Ishikawa (cell line): ENCODE measurements around the gene RASSF4.

Source experiments
- CEBPB ChIP-seq: IDR thresholded peaks from 2 replicates; pipeline ENCODE4 v1.6.1; 2012
- EGR1 ChIP-seq: IDR thresholded peaks from 2 replicates; pipeline ENCODE4 v1.6.1; 2012
- EP300 ChIP-seq: IDR thresholded peaks from 2 replicates; pipeline ENCODE4 v1.6.1; 2012; ENCODE audit warnings: borderline replicate concordance
- FOXM1 ChIP-seq: IDR thresholded peaks from 2 replicates; pipeline ENCODE4 v1.6.1; 2012; ENCODE audit warnings: low read depth, borderline replicate concordance
- MAX ChIP-seq: IDR thresholded peaks from 2 replicates; pipeline ENCODE4 v1.6.1; 2012
- NFIC ChIP-seq: IDR thresholded peaks from 2 replicates; pipeline ENCODE4 v1.6.1; 2012
- RAD21 ChIP-seq: IDR thresholded peaks from 2 replicates; pipeline ENCODE4 v1.6.1; 2012; ENCODE audit warnings: low read depth
- REST ChIP-seq: IDR thresholded peaks from 2 replicates; pipeline ENCODE4 v1.6.1; 2012; ENCODE audit warnings: low read depth, mild to moderate bottlenecking
- TAF1 ChIP-seq: IDR thresholded peaks from 2 replicates; pipeline ENCODE4 v1.6.1; 2012; ENCODE audit warnings: low read depth, mild to moderate bottlenecking
- TEAD4 ChIP-seq: IDR thresholded peaks from 2 replicates; pipeline ENCODE4 v1.6.1; 2012
- USF1 ChIP-seq: IDR thresholded peaks from 2 replicates; pipeline ENCODE4 v1.6.1; 2012
- YY1 ChIP-seq: IDR thresholded peaks from 2 replicates; pipeline ENCODE4 v1.6.1; 2012; ENCODE audit warnings: low read depth
- ZBTB7A ChIP-seq: IDR thresholded peaks from 2 replicates; pipeline ENCODE4 v1.6.1; 2012; ENCODE audit warnings: low read depth

GRCh38 chr10:45040921-45041542 is 81.4 kb downstream of the RASSF4 start:
- TF ChIP-seq NFIC (no peak), REST (no peak), YY1 (no peak), TEAD4 (no peak), EP300 (no peak), FOXM1 (no peak), TAF1 (no peak), USF1 (no peak), RAD21 (no peak), CEBPB (no peak), EGR1 (no peak), ZBTB7A (no peak), MAX (no peak)
